OCI-LY1 (cell line): ENCODE results near the gene P2RX4.

Source experiments
- H2AFZ ChIP-seq: fragments of 200-600 bp; sonication (generic), shearing (Covaris generic); 2 replicates; pipeline ENCODE4 v1.6.0; 2014; ENCODE audit warnings: antibody characterized with exemption, mild to moderate bottlenecking, low read length
- H3F3A ChIP-seq: fragments of 200-600 bp; sonication (generic), shearing (Covaris generic); 2 replicates; pipeline ENCODE4 v1.6.0; 2014; ENCODE audit warnings: mild to moderate bottlenecking, antibody characterized with exemption, low read length, moderate library complexity; ENCODE audit not compliant: insufficient read depth
- H3K27ac ChIP-seq: fragments of 200-600 bp; sonication (generic); 2 replicates; pipeline ENCODE4 v1.5.1; 2014; ENCODE audit warnings: low read length, mixed run types, mild to moderate bottlenecking, low read depth; ENCODE audit not compliant: poor library complexity, severe bottlenecking
- H3K27me3 ChIP-seq: fragments of 200-600 bp; sonication (generic); 2 replicates; pipeline ENCODE4 v1.6.0; 2014; ENCODE audit warnings: antibody characterized with exemption, mild to moderate bottlenecking, low read length, moderate library complexity; ENCODE audit not compliant: insufficient read depth
- H3K36me3 ChIP-seq: fragments of 200-600 bp; sonication (generic); 2 replicates; pipeline ENCODE4 v1.6.1; 2014; ENCODE audit warnings: mild to moderate bottlenecking, antibody characterized with exemption, low read length, moderate library complexity, mixed read lengths; ENCODE audit not compliant: insufficient read depth
- H3K4me1 ChIP-seq: fragments of 200-600 bp; sonication (generic); 2 replicates; pipeline ENCODE4 v1.5.1; 2014; ENCODE audit warnings: mild to moderate bottlenecking, low read length, moderate library complexity; ENCODE audit not compliant: insufficient read depth, severe bottlenecking
- H3K4me2 ChIP-seq: fragments of 200-600 bp; sonication (generic), shearing (Covaris generic); 2 replicates; pipeline ENCODE4 v1.6.1; 2014; ENCODE audit warnings: low read length
- H3K4me3 ChIP-seq: fragments of 200-600 bp; sonication (generic); 2 replicates; pipeline ENCODE4 v1.5.1; 2014; ENCODE audit warnings: low read length, low read depth, mild to moderate bottlenecking, mixed read lengths; ENCODE audit not compliant: poor library complexity, severe bottlenecking
- H3K79me2 ChIP-seq: fragments of 200-600 bp; shearing (Covaris generic); 2 replicates; pipeline ENCODE4 v1.6.1; 2016; ENCODE audit warnings: mixed run types, low read length, mixed read lengths; ENCODE audit not compliant: insufficient read depth
- H3K9ac ChIP-seq: fragments of 200-600 bp; sonication (generic), shearing (Covaris generic); 2 replicates; pipeline ENCODE4 v1.6.1; 2014; ENCODE audit warnings: mild to moderate bottlenecking, low read length, mixed read lengths
- H3K9me2 ChIP-seq: fragments of 200-600 bp; sonication (generic), shearing (Covaris generic); 2 replicates; pipeline ENCODE4 v1.6.1; 2014; ENCODE audit warnings: low read depth, mild to moderate bottlenecking, low read length, mixed read lengths
- H3K9me3 ChIP-seq: fragments of 200-600 bp; shearing (Covaris generic); 2 replicates; pipeline ENCODE4 v1.6.1; 2014; ENCODE audit warnings: low read length, mixed read lengths
- H4K20me1 ChIP-seq: fragments of 200-600 bp; sonication (generic), shearing (Covaris generic); 2 replicates; pipeline ENCODE4 v1.6.0; 2016; ENCODE audit warnings: mild to moderate bottlenecking, low read length; ENCODE audit not compliant: insufficient read depth
- EZH2 ChIP-seq: fragments of 200-600 bp; sonication (generic), shearing (Covaris generic); IDR thresholded peaks from 2 replicates; pipeline ENCODE4 v1.8.0; 2017; ENCODE audit warnings: borderline replicate concordance, mixed run types, mild to moderate bottlenecking, antibody characterized with exemption, low read length, moderate library complexity, mixed read lengths
- TF ChIP-seq, protein P1 (sequence below): fragments of 200-600 bp; sonication (generic), shearing (Covaris generic); IDR thresholded peaks from 2 replicates; pipeline ENCODE4 v1.5.1; 2017; ENCODE audit warnings: mild to moderate bottlenecking, antibody characterized with exemption, low read length, moderate library complexity, mixed read lengths

P2RX4 gene

DNA sequence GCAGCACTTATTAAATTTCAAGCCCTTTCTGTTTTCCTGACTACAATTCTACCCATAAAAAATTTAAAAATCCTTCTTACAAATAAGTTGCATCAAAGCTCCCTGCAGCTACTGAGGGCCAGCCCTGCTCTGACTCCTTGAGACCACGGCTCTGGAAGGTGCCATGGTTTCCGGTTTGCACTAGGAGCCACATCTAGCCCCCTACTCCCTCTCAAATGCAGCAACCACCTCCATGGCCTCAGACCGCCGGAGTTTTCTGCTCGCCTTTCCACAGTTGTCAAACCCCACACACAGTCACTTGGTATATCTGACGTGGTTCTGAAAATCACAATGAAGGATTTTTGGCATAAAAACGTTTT is 30.1 kb downstream of the P2RX4 start:
- TF ChIP-seq, protein P1, sequence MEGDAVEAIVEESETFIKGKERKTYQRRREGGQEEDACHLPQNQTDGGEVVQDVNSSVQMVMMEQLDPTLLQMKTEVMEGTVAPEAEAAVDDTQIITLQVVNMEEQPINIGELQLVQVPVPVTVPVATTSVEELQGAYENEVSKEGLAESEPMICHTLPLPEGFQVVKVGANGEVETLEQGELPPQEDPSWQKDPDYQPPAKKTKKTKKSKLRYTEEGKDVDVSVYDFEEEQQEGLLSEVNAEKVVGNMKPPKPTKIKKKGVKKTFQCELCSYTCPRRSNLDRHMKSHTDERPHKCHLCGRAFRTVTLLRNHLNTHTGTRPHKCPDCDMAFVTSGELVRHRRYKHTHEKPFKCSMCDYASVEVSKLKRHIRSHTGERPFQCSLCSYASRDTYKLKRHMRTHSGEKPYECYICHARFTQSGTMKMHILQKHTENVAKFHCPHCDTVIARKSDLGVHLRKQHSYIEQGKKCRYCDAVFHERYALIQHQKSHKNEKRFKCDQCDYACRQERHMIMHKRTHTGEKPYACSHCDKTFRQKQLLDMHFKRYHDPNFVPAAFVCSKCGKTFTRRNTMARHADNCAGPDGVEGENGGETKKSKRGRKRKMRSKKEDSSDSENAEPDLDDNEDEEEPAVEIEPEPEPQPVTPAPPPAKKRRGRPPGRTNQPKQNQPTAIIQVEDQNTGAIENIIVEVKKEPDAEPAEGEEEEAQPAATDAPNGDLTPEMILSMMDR, result no peak
- no peak for TF ChIP-seq EZH2
- Histone ChIP-seq H3K9me3 (no peaks in the 10 kb centered on the region), H2AFZ (no peak overlapping the region), H3K9me2 (no peaks in the 10 kb centered on the region), H3K36me3 (peaks cover 17% of the 10 kb centered on the region; the same call in 1 of the 2 replicates), H3K79me2 (no peaks in the 10 kb centered on the region), H3K4me2 (peak overlapping the region; percentile 44; the same call in 1 of the 2 replicates), H3F3A (no peaks in the 10 kb centered on the region), H3K27me3 (no peaks in the 10 kb centered on the region), H3K4me3 (no peak overlapping the region), H3K4me1 (peaks cover 36% of the 10 kb centered on the region), H3K27ac (peak overlapping the region; percentile 68), H4K20me1 (no peaks in the 10 kb centered on the region), H3K9ac (no peak overlapping the region; the same call in 1 of the 2 replicates)

DNA sequence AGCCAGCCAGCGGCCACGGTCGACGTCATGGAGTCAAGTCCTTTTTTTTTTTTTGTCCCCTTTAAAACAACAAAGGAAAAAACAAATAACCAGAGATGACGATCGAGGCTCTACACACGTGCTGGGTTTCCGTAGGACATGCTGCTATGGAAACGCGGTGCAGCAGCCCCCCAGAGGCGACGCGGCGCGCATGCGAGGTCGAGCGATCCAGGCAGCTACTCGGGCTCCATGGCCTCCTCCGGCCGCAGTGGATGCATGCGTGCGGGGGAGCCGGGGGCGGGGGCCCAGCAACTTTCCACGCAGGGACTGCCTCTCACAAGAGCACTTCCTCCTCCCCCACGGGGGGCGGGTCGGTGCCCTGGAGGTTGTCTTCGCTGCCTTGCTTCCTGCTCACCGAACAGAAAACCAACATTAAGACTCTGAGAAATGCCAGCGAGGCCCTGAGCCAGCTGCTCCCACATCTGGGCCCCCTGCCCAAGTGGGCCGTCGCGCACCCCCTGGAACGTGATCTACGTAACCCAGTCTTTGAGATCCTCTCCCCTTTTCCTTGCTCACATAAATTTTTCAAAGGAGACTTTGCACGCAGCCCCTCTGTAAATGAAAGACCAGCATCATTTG is 30.7 kb downstream of the P2RX4 start:
- Histone ChIP-seq H3K4me1 (peaks cover 36% of the 10 kb centered on the region), H3K27me3 (no peaks in the 10 kb centered on the region), H3K27ac (peak overlapping the region; percentile 68), H3K4me3 (no peak overlapping the region), H3K36me3 (peaks cover 17% of the 10 kb centered on the region; the same call in 1 of the 2 replicates), H3F3A (no peaks in the 10 kb centered on the region), H2AFZ (no peak overlapping the region), H3K9me3 (no peaks in the 10 kb centered on the region), H3K4me2 (peak overlapping the region; percentile 44; the same call in 1 of the 2 replicates), H3K79me2 (no peaks in the 10 kb centered on the region), H3K9ac (peak overlapping the region; percentile 21; the same call in 1 of the 2 replicates), H3K9me2 (no peaks in the 10 kb centered on the region), H4K20me1 (no peaks in the 10 kb centered on the region)
- TF ChIP-seq EZH2, result no peak
- TF ChIP-seq, protein P1, result no peak

DNA sequence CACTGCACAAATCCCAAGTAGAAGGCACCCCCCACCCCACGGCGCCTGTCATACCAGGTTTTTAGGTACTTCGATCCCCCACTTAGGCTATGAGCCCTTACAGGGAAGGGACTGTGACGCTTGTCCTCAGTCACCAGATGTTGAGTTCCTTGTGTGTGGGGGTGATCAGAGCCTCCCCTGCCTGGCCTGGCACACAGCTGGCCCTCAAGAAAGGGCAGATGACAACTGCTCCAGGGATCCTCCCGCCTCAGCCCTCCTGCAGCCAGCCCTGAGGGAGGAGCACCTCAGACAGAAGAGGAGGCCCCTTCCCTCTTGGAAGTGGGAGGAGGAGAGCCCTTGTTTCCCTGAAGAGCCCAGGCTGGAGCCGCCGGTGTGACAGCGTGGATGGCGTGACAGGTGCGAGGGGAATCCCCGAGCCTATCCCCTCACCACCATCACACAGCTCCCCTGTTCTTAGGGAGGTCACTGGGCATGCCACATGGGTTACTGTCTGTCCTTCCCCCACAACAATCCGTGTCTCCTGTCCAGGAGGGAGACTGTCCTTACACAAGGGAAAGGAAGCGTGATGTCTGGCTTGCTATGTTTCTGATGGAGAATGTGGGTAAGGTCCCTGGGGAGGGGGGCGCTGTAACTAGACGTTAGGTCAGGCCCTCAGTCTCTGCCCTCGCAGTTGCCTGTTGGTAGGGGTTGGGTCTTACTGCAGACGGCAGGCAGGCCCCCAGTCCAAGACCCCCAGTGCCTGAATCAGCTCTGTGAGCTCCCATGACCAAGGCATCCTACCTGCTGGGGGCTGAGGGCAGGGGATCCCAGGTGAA is 31.4 kb downstream of the P2RX4 start:
- Histone ChIP-seq H2AFZ (no peak overlapping the region), H3K36me3 (peaks cover 12% of the 10 kb centered on the region; the same call in 1 of the 2 replicates), H3K9me2 (no peaks in the 10 kb centered on the region), H3K9me3 (no peaks in the 10 kb centered on the region), H3K27me3 (no peaks in the 10 kb centered on the region), H3F3A (no peaks in the 10 kb centered on the region), H3K4me1 (peaks cover 36% of the 10 kb centered on the region), H3K4me3 (no peak overlapping the region), H3K79me2 (no peaks in the 10 kb centered on the region), H3K27ac (peak overlapping the region; percentile 68), H4K20me1 (no peaks in the 10 kb centered on the region), H3K4me2 (peak overlapping the region; percentile 44; the same call in 1 of the 2 replicates), H3K9ac (peak overlapping the region; percentile 21; the same call in 1 of the 2 replicates)
- TF ChIP-seq EZH2, result no peak
- TF ChIP-seq, protein P1, result peak; percentile 40; the same call in 1 of the 2 replicates
